Activated CD8-positive, alpha-beta memory T cell treated with anti-CD3 and anti-CD28 coated beads for 4 hours (primary cell): Measurements from ENCODE around the gene HIVEP1.

Experiments used
- DNase-seq, 2 donors: peaks; one replicate each; pipeline ENCODE4 v3.0.0-alpha.2; 2020; ENCODE audit warnings: low read depth in 2 of 2

The HIVEP1 gene

DNA sequence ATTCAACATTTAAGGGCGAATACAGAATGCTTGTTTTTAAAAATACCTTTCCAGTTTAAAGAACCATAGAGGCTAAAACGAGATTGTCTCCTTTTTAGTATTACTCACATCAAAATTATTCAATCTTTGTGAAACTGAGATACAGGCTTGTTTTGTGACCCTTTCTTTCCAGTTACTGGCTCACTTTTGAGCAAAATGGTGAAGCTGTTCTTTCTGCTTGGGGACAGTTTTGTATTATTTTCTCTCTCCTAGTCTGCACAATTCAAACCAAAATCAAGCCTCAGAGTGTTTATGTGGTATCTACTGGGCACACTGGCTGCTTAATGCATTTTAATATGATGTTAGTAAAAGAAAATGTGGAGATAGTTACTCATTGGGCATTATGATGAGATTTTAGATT lies 36.5 kb downstream of the HIVEP1 start:
- DNase-seq = no peak

DNA sequence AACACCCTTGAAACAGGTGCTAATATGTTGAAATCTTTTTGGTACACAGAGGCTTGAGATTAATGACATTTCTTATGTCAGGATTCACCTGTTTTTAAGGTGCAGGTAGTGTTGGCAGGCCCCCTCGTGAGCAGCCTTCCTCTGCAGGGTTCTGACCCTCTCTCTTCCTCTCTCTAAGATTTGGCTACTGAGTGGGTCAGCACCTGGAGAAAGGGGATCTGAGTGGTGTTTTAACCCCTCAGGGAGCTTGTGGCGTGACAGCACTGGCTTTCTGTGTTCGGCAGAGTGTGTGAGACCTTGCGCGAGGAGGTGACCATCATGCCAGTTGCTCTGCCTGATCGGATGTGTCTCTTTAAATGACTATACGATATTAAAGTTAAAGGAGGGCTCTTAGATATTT lies 37.1 kb downstream of the HIVEP1 start:
- DNase-seq = no peak

DNA sequence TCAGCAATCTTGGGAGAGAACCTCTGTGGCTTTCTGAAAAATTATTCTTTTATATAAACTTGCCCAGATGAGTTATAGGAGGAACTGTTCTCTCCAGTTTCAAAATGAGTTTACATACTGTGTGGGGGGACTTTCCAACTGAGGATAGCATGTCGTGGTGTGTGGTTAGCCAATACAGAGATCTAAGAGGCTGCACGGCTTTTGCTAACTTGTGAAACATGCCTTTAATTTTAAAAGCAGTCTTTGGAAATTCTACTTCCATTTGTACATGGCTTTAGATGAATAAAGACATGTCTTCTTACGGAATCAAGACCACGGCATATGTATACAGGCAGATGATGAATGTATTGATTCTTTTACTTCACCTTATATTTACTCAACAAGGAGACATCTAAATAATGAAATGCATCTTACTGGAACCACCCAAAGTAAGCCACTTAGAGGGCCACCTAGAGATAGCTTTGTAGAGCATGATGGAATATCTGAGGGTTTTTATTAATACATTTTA lies 39.8 kb downstream of the HIVEP1 start:
- DNase-seq = peak; percentile 20 to 38

DNA sequence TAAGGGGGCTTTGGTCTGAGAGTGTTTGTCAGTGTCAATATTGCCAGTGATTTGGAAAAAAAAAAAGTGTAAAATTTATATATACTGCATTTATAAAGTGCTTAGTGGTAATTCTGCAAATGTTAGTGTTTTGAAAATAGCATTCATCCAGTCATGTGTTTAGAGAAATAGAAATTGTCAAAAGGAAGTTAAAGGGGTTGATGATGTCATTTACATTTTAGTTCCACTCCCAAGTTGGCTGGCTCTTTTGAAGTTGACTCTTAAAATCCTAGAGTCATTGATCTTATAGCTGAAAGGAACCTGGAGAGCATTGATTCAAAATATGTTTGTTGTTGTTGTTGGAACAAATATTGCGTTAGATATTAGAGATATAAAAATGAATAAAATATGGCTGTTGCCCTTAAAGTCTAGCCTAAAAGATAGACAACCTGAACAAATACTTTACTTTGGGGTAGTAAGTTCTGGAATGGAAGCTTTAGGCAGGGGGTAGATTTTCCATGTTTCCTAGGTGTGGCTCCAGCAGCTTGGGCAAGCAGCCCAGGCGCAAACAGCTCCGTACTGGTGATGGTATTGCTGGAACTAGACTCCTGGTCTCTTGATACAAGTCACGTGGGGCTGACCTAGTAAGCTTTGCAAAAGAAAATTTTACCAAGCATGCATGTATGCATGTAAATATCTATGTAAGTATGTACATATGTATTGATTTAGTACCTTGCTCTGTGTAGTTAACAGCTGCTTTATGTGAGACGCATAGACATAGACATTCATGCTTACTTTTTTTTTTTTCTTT lies 46.3 kb downstream of the HIVEP1 start:
- no peak for DNase-seq

DNA sequence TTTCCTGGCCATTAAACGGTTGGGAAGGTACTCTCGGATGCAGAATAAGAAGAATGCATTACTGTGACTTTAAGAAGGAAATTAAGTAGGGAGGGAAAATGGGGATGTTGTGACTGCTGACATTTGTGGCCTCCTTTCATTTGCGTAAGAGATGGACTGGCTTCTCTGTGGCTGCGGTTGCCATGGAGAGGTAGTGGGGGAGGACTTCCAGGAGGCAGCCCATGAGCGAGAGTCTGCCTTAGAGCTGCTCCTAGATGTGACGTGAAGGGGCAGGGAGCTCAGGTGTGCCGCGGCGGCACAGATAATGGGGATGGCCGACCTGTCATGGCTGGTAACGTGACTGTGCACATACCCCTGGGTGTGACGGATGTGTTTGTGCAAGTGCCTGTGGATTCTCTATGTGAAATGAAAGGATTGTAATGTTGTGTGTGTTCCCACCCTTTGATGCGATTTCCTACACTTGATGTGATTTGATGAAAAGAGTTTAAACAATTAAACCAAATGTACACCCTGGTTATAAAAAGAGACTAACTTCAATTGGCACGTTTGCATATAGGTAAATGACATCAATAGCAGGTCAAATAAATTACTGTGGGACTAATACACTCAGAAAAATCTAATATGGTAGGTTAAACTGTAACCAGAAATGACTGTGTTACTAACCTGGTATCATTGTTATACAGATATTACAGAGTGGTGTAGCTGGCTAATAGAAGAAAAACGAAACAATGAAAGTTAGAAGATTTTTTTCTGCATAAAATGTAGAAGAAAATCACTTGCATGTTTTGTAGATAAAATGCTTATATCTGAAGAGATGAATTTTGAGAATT lies 48.9 kb downstream of the HIVEP1 start:
- peak; percentile 16 to 41 for DNase-seq

DNA sequence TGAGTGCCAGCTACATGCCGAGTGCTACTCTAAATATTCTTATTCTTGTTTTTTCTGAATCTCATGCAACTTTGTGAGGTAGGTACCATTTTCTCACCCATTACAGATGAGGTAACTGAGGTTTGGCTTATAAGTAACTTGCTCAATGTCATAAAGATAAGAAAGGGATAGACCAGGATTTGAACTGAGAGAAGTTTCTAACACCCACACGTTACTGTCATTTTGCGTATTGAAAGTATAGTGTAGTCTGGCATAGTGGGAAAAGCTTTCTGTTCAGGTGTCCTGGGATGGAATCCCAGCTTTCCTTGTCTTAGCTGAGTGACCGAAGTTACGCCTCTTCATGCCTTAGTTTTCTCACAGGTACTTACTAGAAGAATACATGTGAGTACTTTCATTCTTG lies 50.5 kb downstream of the HIVEP1 start:
- no peak for DNase-seq

DNA sequence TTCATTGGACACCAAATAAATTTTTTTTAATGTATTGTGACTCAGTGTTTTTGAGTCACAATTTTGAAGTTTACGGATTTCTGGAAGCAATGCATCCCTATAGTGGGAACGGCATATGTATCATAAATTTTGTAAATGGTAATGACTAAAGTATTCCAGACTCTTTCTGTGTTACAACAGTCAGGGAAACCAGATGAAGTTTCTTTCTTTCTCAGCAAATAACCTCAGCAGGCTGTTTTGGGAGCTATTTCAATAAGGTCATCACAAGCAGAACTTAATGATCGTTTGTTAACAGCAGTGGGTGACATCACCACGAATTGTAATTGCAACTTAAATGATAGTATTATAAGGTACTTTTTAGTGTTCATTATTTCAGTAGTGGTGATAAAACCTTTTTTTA lies 52.0 kb downstream of the HIVEP1 start:
- DNase-seq = no peak

DNA sequence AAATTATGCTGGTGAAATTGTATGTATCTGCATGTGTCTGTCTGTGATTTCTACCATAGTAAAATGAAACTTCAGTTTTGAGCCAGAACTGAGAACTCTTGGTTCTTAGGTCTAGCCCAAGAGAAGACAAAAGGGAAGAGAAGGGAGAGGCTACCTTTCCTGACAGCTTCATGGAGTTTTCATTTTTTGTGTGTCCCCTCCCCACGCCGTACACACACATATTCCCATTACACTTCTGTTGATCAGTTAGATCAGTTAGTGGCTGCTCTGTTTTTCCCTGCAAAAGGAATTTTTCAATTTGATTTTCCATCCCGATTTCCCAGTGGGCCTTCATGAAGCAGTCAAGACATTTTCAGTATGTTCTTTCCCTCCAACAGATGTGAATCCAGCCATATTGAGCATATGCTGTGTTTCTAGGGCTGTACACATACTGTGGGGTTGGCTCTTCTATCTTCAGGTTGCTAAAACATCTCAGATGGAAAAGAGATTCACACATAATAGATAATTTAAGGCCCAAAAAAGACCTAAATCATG lies 52.5 kb downstream of the HIVEP1 start:
- no peak for DNase-seq

DNA sequence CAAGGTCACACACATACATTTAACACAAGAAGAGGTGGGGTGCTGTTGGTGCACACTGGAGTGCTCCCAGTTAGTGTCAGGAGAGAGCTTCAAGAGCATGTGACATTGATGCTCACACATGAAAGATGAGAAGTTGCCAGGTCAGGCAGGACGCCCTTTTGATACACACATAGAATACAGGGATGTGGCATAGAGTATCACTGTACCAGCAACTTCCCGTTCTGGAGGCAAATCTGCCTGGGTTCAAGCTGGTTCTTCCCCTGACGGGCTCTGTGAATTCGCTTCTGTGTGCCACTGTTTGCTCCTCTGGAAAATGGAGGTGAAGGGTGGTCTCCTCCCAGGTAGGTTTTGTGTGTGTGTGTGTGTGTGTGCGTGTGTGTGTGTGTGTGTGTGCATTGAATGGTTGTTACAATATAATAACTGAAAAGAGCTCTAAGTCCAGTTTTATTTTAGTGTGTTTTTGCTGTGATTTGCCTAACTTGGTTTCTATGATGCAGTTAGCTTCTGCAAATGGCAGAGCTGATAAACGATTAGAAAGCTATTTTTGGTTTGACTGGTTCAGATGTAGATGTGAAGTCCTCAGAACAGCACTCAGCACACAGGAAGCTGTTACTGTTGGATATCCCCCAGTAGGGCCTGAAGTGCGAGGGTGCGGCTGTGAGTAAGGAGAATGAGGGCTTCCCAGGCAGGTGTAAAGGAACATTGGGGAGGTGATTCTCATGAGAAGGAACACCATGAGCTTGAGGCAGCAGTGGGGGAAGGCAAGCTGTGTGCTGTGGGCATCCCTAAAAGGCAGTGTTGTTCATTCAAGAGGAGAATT lies 53.4 kb downstream of the HIVEP1 start:
- no peak for DNase-seq

DNA sequence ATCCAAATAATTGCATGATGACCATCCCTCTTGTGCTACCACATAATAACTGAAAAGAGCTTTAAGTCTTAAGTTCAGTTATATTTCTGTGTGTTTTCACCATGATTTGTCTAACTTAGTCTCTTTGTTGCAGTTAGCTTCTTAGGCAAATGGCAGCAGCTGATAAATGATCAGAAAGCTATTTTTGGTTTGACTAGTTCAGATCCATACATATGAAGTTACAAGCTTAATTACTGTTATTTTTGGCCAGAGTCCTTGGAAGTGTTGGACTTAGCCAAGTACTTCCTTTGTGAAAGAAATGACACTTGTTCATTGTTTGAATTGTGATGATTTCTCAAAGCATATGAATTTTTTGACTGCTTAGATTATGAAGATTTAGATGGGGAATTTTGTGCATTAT lies 54.2 kb downstream of the HIVEP1 start:
- no peak for DNase-seq

DNA sequence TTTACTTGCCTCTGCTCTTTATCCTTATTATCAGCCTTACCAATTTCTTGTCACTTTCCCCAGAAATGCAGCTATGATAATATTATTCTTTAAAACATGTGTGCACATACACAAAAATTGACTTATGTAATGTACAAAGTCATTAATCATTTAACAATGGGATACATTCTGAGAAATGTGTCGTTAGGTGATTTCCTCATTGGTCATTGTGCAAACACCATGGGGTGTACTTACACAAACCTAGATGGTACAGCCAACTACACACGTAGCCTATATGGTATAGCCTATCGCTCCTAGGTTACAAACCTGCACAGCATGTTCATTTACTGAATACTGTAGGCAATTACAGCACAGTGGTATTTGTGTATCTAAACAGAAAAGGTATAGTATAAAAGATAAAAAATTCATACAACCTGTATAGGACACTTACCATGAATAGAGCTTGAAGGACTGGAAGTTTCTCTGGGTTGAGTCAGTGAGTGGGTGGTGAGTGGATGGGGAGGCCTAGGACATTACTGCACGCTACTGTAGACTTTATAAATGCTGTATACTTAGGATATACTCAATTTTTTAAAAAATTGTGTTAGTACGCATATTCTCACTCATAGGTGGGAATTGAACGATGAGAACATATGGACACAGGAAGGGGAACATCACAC lies 56.9 kb downstream of the HIVEP1 start:
- no peak for DNase-seq

DNA sequence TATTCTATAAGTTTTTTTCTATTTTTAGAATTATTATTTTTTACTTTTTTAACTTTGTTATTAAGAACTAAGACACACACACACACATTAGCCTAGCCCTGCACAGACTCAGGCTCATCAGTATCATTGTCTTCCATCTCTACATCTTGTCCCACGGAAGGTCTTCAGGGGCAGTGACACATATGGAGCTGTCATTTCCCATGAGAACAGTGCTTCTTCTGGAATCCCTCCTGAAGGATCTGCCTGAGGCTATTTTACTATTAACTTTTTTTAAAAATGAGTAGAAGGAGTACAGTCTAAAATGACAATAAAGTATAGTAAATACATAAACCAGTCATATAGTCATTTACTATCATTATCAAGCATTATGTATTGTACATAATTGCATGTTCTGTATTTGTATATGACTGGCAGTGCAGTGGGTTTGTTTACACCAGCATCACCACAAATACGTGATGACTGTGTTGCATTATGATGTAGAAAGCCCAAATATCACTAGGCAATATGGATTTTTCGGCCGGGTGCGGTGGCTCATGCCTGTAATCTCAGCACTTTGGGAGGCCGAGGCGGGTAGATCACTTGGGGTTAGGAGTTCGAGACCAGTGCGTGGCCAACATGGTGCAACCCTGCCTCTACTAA lies 57.9 kb downstream of the HIVEP1 start:
- DNase-seq = no peak

DNA sequence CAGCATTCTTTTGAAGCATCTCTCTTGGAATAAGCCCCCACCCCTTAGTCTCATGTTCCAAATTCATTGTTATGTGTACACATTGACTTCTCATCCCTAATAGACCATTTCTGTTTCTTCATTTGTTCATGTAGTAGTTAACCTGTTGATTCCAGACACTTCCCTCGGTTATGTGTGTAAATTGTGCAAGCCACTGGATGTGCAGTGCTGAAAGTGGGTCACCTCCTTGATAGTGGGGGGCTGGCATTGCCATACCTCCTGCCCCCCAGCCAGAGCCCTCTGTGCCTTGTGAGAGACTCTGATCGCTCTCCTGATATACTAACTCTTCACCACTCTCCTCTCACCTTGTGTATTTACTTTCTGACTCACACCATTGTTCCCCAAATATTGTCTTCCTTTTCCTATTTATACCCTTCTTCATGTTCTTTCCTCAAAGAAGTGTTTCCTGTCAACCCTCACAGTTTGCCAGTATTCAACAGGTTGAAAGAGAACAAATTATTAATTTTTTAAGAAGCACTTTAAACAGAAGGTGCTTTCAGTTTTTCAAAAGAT lies 59.0 kb downstream of the HIVEP1 start:
- no peak for DNase-seq

DNA sequence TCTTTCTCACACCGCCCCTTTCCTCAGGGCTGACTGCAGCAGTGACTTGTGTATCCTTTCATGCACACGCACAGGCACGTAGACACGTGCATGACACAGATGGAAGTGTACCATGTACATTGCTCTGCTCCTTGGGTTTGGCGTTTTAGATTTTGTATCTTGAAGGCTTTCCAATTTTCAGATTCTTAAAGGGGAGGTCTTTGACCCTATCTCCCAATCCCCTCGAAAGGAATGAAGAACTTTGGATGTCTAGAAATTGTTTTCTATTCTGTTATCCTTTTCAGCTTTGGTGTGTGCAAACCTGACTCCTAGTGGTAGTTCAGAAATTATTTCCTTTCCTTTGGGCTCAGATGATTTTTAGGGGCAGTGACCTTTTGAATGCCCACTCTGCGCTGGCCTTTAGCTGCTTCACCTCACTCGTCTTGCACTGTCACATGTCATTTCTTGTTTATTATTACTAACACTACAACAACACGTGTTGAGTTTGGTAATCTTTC lies 63.0 kb downstream of the HIVEP1 start:
- no peak for DNase-seq

DNA sequence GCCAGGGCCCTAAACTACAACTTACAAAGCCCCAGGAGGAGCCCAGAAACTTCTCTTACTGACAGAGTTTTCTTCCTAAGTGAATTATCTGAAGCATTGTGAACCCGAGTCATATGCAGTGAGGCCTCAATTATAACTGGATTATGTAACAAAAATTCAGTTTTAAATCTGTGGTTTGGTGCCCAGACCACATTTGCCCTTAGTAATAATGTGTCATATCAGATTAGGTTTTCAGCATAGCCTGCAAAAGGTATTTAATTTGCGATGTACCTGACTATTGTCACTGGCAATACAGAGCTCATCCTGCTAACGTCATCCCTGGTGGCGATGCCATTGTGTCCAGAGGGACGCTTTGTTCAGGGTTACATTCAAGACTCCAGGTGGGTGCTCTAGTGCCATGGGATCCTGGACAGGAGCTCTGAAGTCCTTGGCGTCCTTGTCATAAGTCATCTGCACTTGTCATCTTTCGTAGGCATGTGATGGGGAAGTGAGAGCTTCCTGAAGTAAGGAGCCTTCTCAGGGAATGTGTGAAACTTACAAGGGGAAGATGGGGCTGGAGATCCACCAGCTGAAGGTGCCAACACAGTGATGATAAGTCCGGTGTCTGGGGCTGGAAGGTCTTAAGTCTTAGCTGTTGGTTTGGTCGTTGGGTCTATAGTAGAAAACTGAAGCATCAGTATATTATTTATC lies 65.1 kb downstream of the HIVEP1 start:
- DNase-seq = no peak

DNA sequence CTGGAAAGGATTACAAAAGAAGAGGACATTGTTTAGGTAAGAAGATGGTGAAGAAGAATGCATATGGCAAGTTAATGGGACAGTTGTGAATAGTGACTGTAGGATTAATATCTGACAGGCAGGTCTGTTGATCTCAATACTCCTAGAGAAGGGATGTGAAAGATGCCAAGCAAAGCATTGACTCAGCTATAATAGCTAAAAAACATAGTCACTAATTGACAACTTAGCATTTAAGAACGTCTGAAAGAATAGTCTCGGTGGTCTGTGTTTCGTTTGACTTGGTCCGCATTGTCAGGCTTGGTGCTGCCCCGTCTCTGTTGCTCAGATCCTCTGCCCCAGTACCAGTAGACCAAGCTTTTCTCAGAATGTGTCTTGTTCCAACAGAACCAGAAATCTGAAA lies 65.9 kb downstream of the HIVEP1 start:
- DNase-seq = no peak

DNA sequence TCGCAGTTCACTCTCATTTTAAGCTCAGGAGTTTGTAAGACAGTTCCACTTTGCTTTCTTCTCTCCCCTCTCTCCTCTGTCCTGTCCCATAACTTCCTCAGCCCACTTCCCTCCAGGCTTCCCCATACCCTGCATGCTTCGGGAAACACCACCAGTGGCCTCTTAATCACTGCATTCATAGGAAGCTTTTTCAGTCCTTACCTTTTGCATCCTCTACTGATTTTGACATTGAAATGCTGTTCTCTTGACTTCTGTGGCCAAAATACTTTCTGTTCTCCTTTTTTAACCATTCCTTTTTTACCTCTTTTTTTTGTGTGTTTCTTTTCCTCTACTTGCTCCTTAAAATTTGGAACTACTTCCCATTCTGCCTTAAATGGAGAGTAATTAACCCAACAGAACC lies 69.7 kb downstream of the HIVEP1 start:
- no peak for DNase-seq

DNA sequence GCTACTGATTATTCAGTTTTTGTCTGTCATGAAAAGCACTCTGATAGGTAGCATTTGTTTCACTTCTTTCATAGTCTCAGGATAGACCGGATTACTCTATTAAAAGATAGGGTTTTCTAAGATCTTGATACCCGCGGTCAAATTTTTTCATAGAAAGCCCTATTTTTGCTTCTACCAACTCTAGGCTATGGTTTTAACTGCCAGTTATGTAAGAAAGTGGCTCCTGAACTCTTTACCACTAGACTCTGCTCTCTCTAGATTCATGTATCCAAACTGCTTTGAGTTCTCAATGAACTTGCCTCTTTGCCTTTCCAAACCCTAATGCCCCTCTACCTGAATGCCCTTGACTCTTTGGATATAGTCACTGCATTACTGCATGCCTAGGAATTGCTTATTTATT lies 70.3 kb downstream of the HIVEP1 start:
- no peak for DNase-seq

DNA sequence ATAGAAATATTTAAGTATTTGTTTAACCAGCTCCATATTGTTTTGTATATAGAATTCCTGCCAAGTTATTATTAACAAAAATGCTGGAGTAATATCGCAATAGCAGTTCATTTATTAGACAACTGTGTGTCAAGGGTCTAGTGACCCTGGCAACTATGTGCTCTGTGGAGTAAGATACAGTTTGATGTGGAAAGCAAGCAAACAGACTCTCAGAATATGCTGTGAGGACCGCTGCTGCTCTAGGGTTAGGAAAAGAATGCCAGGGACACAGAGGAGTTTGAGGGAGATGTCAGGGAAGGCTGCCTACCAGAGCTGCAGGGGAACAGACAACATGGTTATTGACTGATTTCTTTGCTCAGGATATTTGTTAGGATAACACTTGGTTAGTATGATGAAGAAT lies 71.2 kb downstream of the HIVEP1 start:
- DNase-seq = no peak

DNA sequence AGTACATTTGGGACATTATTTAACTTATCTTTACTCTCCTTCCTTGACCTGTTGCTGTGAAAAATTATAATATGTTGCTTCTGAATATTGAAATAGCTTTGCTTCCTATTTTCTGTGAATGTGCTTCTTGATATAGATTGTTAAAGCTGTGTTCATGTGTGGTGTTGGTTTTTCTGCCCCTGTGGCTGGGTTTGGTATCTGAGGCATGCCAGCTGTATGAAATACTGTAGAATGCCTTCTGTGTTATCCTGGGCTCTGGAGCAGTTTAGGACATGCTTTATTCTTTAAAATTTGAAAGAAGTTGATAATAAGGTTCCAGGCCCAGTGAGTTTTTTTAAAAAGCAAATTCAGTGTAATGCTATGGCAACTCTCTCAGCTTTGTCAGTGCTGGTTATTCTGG lies 71.7 kb downstream of the HIVEP1 start:
- DNase-seq = no peak
